Neural crest cell (in vitro differentiated cells): ENCODE results near the gene CD82. TPM values are rescaled to one million over a fixed set of nuclear protein-coding genes. Genes with fewer than 3 reads are reported as not detected.

Source experiments
- DNase-seq: peaks from one replicate; pipeline ENCODE4 v3.0.0; 2021; ENCODE audit warnings: low read depth, mixed read lengths, low spot score
- H3K27ac Mint-ChIP-seq: one replicate; pipeline ENCODE4 v1.8.0; 2021; ENCODE audit warnings: mild to moderate bottlenecking, mixed read lengths; ENCODE audit not compliant: unreplicated experiment
- H3K27me3 Mint-ChIP-seq: 2 replicates; pipeline ENCODE4 v1.8.0; 2021; ENCODE audit warnings: low read depth, mild to moderate bottlenecking, mixed read lengths
- H3K36me3 Mint-ChIP-seq: 2 replicates; pipeline ENCODE4 v1.8.0; 2021; ENCODE audit warnings: low read depth, mild to moderate bottlenecking, mixed read lengths
- H3K4me1 Mint-ChIP-seq: 2 replicates; pipeline ENCODE4 v1.8.0; 2021; ENCODE audit warnings: mixed read lengths
- H3K4me3 Mint-ChIP-seq: one replicate; pipeline ENCODE4 v1.8.0; 2021; ENCODE audit warnings: mild to moderate bottlenecking, mixed read lengths
- H3K9me3 Mint-ChIP-seq: 2 replicates; pipeline ENCODE4 v1.8.0; 2021; ENCODE audit warnings: mixed read lengths
- CTCF ChIP-seq: fragments of 200-600 bp; sonication (generic); conservative IDR thresholded peaks from 2 replicates; pipeline ENCODE4 v1.5.0; 2021; ENCODE audit warnings: antibody characterized with exemption, mild to moderate bottlenecking
- total RNA-seq: library from RNA; stranded (reverse); gene quantifications from 2 replicates; pipeline ENCODE4 v1.2.1, GENCODE V29; 2021

Gene CD82
- total RNA-seq, 1 donor from 2014 or later: 14.1 TPM

DNA sequence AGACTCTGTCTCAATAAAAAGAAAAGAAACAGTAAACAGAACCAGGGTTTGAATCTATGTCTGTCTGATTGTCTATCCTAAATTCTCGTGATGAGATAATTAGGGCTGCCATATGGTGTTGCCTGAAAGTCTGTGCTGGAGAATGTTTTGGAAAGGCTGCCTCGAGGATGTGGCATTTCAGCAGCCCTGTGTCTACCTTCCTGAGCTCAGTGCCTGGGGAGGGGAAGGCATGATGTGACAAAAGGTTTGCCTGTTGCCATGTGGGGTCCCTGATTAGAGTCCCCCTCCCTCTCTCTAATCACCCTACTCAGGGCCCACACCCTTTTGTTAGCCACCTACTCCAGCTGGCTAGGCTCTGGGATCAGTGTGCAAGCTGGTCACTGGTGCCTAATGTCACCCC lies 15.2 kb downstream of the CD82 start:
- no peak for TF ChIP-seq CTCF
- no peak overlapping the region for H3K4me3 Mint-ChIP-seq
- H3K27me3 Mint-ChIP-seq: no peaks in the 10 kb centered on the region
- no peaks in the 10 kb centered on the region for H3K9me3 Mint-ChIP-seq
- DNase-seq: no peak
- H3K36me3 Mint-ChIP-seq: no peaks in the 10 kb centered on the region
- peaks cover 9% of the 10 kb centered on the region for H3K4me1 Mint-ChIP-seq
- no peak overlapping the region for H3K27ac Mint-ChIP-seq

GRCh38 chr11:44581246-44581645 lies 15.8 kb downstream of the CD82 start:
- TF ChIP-seq CTCF: no peak
- Mint-ChIP-seq H3K9me3 (no peaks in the 10 kb centered on the region), H3K4me3 (no peak overlapping the region), H3K4me1 (peaks cover 9% of the 10 kb centered on the region), H3K36me3 (no peaks in the 10 kb centered on the region), H3K27me3 (no peaks in the 10 kb centered on the region), H3K27ac (no peak overlapping the region)
- no peak for DNase-seq

GRCh38 chr11:44582641-44583352 lies 17.3 kb downstream of the CD82 start:
- no peak for TF ChIP-seq CTCF
- peaks cover 16% of the 10 kb centered on the region for H3K4me1 Mint-ChIP-seq
- DNase-seq: no peak

DNA sequence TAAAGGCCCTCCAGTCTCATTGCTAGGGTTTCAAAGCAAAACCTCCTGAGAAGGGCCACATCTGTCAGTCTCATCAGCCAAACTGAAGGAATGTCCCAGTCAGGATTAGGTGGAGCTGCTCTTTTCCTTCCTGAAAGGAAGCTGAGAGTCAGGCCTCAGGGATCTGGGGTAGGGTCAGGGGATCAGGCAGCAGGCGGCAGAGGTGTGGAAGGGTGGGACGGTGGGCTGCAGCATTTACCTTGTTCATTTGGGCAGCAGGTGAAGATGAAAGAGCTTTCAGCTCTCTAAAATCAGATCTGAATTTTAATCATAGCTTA lies 17.8 kb downstream of the CD82 start:
- TF ChIP-seq CTCF: no peak
- Mint-ChIP-seq H3K27me3 (no peaks in the 10 kb centered on the region), H3K36me3 (no peaks in the 10 kb centered on the region), H3K4me3 (no peak overlapping the region), H3K27ac (no peak overlapping the region), H3K9me3 (no peaks in the 10 kb centered on the region), H3K4me1 (peaks cover 13% of the 10 kb centered on the region)
- DNase-seq: no peak

More at GRCh38 chr11:44582641-44583352, 17.3 kb downstream of the CD82 start:
- H3K27me3 Mint-ChIP-seq: no peaks in the 10 kb centered on the region
- H3K27ac Mint-ChIP-seq: no peak overlapping the region
- H3K4me3 Mint-ChIP-seq: no peak overlapping the region
- H3K36me3 Mint-ChIP-seq: no peaks in the 10 kb centered on the region
- H3K9me3 Mint-ChIP-seq: no peaks in the 10 kb centered on the region

- no peak overlapping the region for H3K4me3 Mint-ChIP-seq
- H3K27me3 Mint-ChIP-seq: no peaks in the 10 kb centered on the region
- TF ChIP-seq CTCF: no peak
- H3K9me3 Mint-ChIP-seq: no peaks in the 10 kb centered on the region
- H3K4me1 Mint-ChIP-seq: peaks cover 7% of the 10 kb centered on the region
- H3K27ac Mint-ChIP-seq: no peak overlapping the region
- no peak for DNase-seq
- no peaks in the 10 kb centered on the region for H3K36me3 Mint-ChIP-seq
These were observed 20.0 kb downstream of the CD82 start for GRCh38 chr11:44585421-44585820.
